DOHH2 (cell line): Measurements from ENCODE around the gene NR2C2.

Source experiments
- H3F3A ChIP-seq: fragments of 200-600 bp; sonication (generic), shearing (Covaris generic); 2 replicates; pipeline ENCODE4 v1.6.0; 2016; ENCODE audit warnings: antibody characterized with exemption, mild to moderate bottlenecking; ENCODE audit not compliant: control insufficient read depth, insufficient read depth
- H3K27ac ChIP-seq: fragments of 200-600 bp; sonication (generic); 2 replicates; pipeline ENCODE4 v1.5.1; 2014; ENCODE audit warnings: low read depth, mild to moderate bottlenecking, low read length, moderate library complexity
- H3K27me3 ChIP-seq: fragments of 200-600 bp; sonication (generic); 2 replicates; pipeline ENCODE4 v1.6.1; 2014; ENCODE audit warnings: mild to moderate bottlenecking, low read length, mixed read lengths; ENCODE audit not compliant: control insufficient read depth
- H3K36me3 ChIP-seq: fragments of 200-600 bp; sonication (generic); 2 replicates; pipeline ENCODE4 v1.6.1; 2014; ENCODE audit warnings: mild to moderate bottlenecking, low read length, moderate library complexity, mixed read lengths; ENCODE audit not compliant: control insufficient read depth
- H3K4me1 ChIP-seq: fragments of 200-600 bp; sonication (generic); 2 replicates; pipeline ENCODE4 v1.6.1; 2014; ENCODE audit warnings: mild to moderate bottlenecking, low read length, mixed read lengths; ENCODE audit not compliant: control insufficient read depth
- H3K4me2 ChIP-seq: fragments of 200-600 bp; sonication (generic); 2 replicates; pipeline ENCODE4 v1.6.0; 2014; ENCODE audit warnings: mild to moderate bottlenecking, low read length, moderate library complexity
- H3K4me3 ChIP-seq: fragments of 200-600 bp; sonication (generic); 2 replicates; pipeline ENCODE4 v1.5.1; 2014; ENCODE audit warnings: mild to moderate bottlenecking, low read length, mixed read lengths
- H3K79me2 ChIP-seq: fragments of 200-600 bp; sonication (generic); 2 replicates; pipeline ENCODE4 v1.6.1; 2014; ENCODE audit warnings: mild to moderate bottlenecking, low read length, mixed read lengths; ENCODE audit not compliant: control insufficient read depth
- H3K9me2 ChIP-seq: fragments of 200-600 bp; sonication (generic); replicated peaks from 2 replicates; pipeline ENCODE4 v1.6.1; 2014; ENCODE audit warnings: mild to moderate bottlenecking, low read length, mixed read lengths; ENCODE audit not compliant: control insufficient read depth
- H3K9me3 ChIP-seq: fragments of 200-600 bp; sonication (generic); 2 replicates; pipeline ENCODE4 v1.6.1; 2014; ENCODE audit warnings: antibody characterized with exemption, low read length, mixed read lengths; ENCODE audit not compliant: control insufficient read depth, insufficient read depth
- H4K20me1 ChIP-seq: fragments of 200-600 bp; sonication (generic); 2 replicates; pipeline ENCODE4 v1.6.0; 2014; ENCODE audit warnings: low read depth, mild to moderate bottlenecking, antibody characterized with exemption, low read length, moderate library complexity; ENCODE audit not compliant: control insufficient read depth, insufficient read depth
- EZH2phosphoT487 ChIP-seq: fragments of 200-600 bp; sonication (generic); IDR thresholded peaks from 2 replicates; pipeline ENCODE4 v1.6.1; 2017; ENCODE audit warnings: borderline replicate concordance, mild to moderate bottlenecking, antibody characterized with exemption, low read length, moderate library complexity, mixed read lengths
- TF ChIP-seq, protein P1 (sequence below): fragments of 200-600 bp; sonication (generic); IDR thresholded peaks from one replicate; pipeline ENCODE4 v1.5.1; 2014; ENCODE audit warnings: antibody characterized with exemption, mild to moderate bottlenecking, low read depth, low read length; ENCODE audit not compliant: poor library complexity, severe bottlenecking

NR2C2 gene

GRCh38 chr3:15010664-15011063 is 63.3 kb downstream of the NR2C2 start:
- Histone ChIP-seq H3K9me2 (no peaks in the 10 kb centered on the region), H3K4me3 (no peak overlapping the region), H3K4me2 (no peak overlapping the region), H3F3A (no peaks in the 10 kb centered on the region), H3K4me1 (no peaks in the 10 kb centered on the region), H3K27me3 (no peaks in the 10 kb centered on the region), H4K20me1 (no peaks in the 10 kb centered on the region), H3K36me3 (peaks cover 23% of the 10 kb centered on the region), H3K9me3 (no peaks in the 10 kb centered on the region), H3K79me2 (no peaks in the 10 kb centered on the region), H3K27ac (no peak overlapping the region)
- TF ChIP-seq, protein P1, sequence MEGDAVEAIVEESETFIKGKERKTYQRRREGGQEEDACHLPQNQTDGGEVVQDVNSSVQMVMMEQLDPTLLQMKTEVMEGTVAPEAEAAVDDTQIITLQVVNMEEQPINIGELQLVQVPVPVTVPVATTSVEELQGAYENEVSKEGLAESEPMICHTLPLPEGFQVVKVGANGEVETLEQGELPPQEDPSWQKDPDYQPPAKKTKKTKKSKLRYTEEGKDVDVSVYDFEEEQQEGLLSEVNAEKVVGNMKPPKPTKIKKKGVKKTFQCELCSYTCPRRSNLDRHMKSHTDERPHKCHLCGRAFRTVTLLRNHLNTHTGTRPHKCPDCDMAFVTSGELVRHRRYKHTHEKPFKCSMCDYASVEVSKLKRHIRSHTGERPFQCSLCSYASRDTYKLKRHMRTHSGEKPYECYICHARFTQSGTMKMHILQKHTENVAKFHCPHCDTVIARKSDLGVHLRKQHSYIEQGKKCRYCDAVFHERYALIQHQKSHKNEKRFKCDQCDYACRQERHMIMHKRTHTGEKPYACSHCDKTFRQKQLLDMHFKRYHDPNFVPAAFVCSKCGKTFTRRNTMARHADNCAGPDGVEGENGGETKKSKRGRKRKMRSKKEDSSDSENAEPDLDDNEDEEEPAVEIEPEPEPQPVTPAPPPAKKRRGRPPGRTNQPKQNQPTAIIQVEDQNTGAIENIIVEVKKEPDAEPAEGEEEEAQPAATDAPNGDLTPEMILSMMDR: no peak
- TF ChIP-seq EZH2phosphoT487: no peak

DNA sequence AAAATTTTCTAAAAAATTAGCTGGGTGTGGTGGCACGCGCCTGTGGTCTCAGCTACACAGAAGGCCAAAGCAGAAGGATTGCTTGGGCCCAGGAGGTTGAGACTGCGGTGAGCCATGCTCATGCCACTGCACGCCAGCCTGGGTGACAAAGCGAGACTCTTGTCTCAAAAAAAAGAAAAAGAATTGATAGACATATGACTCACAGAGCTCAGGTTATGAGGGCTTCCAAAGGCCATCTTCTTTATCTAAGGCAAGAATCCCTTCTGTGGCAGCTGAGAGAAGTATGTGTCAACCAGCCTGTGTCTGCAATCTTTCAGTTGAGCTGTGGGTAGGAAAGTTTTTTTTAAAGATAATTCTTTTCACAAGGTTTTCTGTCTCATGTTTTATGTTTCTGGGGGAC is 63.8 kb downstream of the NR2C2 start:
- peaks cover 26% of the 10 kb centered on the region for H3K36me3 ChIP-seq
- H3K4me3 ChIP-seq: no peak overlapping the region
- no peaks in the 10 kb centered on the region for H4K20me1 ChIP-seq
- H3K27me3 ChIP-seq: no peaks in the 10 kb centered on the region
- no peaks in the 10 kb centered on the region for H3K4me1 ChIP-seq
- H3F3A ChIP-seq: no peaks in the 10 kb centered on the region
- H3K27ac ChIP-seq: no peak overlapping the region
- H3K79me2 ChIP-seq: no peaks in the 10 kb centered on the region
- TF ChIP-seq, protein P1: no peak
- TF ChIP-seq EZH2phosphoT487: no peak
- no peaks in the 10 kb centered on the region for H3K9me2 ChIP-seq
- no peak overlapping the region for H3K4me2 ChIP-seq
- no peaks in the 10 kb centered on the region for H3K9me3 ChIP-seq

GRCh38 chr3:15014606-15015328 is 67.4 kb downstream of the NR2C2 start:
- H3F3A ChIP-seq: no peaks in the 10 kb centered on the region
- peaks cover 45% of the 10 kb centered on the region for H3K36me3 ChIP-seq
- H3K4me1 ChIP-seq: no peaks in the 10 kb centered on the region
- no peak overlapping the region for H3K4me3 ChIP-seq
- no peaks in the 10 kb centered on the region for H3K27me3 ChIP-seq
- H4K20me1 ChIP-seq: no peaks in the 10 kb centered on the region
- no peaks in the 10 kb centered on the region for H3K9me3 ChIP-seq
- no peak overlapping the region for H3K4me2 ChIP-seq
- TF ChIP-seq, protein P1: no peak
- TF ChIP-seq EZH2phosphoT487: no peak
- no peaks in the 10 kb centered on the region for H3K79me2 ChIP-seq
- H3K27ac ChIP-seq: no peak overlapping the region
- no peaks in the 10 kb centered on the region for H3K9me2 ChIP-seq
